ENCODE results near the gene SLC39A1. TPM values are rescaled to one million over a fixed set of nuclear protein-coding genes. Genes with fewer than 3 reads are reported as not detected.

SLC39A1 gene
- total and polyA plus RNA-seq, 9 of the 15 experiments (the other 6 are each of a cell fraction or from before 2014, with no cell fraction given): 9.9 to 81.1 (median 62.7) TPM

DNA sequence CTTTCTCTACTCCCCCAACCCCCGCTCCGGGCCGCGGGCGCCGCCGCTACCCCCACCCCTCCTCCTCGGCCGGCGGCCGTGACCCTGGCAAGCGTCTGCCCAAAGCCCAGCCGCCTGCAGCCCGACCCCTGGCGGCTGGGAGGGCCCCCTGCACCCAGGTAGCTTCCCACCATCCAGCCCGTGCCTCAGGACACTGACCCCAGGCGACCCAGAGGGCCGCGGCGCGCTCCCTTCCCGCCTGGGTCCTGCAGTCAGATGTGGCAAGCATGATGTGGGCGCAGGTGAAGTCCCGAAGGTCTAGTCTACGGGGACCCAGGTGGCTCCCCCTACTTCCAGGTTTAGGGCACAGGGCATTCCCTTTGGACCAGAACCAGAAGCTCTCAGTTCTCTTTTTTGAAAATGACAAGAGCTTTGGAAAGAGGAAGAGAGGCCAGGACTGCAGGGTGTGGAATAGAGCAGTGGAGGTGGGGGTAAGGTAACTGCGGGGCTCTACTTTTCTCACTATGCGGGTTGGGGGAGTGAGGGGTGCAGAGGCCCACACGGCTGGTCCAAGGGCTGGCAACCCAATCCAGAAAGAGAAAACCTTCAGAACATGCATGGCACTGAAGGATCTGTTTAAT is 16.6 kb downstream of the SLC39A1 start, which contains the start of gene DENND4B (continued):
- TF ChIP-seq, protein P1, sequence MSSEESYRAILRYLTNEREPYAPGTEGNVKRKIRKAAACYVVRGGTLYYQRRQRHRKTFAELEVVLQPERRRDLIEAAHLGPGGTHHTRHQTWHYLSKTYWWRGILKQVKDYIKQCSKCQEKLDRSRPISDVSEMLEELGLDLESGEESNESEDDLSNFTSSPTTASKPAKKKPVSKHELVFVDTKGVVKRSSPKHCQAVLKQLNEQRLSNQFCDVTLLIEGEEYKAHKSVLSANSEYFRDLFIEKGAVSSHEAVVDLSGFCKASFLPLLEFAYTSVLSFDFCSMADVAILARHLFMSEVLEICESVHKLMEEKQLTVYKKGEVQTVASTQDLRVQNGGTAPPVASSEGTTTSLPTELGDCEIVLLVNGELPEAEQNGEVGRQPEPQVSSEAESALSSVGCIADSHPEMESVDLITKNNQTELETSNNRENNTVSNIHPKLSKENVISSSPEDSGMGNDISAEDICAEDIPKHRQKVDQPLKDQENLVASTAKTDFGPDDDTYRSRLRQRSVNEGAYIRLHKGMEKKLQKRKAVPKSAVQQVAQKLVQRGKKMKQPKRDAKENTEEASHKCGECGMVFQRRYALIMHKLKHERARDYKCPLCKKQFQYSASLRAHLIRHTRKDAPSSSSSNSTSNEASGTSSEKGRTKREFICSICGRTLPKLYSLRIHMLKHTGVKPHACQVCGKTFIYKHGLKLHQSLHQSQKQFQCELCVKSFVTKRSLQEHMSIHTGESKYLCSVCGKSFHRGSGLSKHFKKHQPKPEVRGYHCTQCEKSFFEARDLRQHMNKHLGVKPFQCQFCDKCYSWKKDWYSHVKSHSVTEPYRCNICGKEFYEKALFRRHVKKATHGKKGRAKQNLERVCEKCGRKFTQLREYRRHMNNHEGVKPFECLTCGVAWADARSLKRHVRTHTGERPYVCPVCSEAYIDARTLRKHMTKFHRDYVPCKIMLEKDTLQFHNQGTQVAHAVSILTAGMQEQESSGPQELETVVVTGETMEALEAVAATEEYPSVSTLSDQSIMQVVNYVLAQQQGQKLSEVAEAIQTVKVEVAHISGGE (CRISPR knock-in tag; IDR thresholded peaks at IDR 0.05): peak in 1 of 3 experiments; percentile 48; a peak in 1 of 6 replicates
- TF ChIP-seq RBFOX2 (IDR thresholded peaks at IDR 0.05; ENCODE audit: low read depth, low read length) (peak; percentile 64), DPF2 (IDR thresholded peaks at IDR 0.05) (0 out of 2 replicates have a peak, but pooled peaks have one; percentile 32), RBM22 (IDR thresholded peaks at IDR 0.05; ENCODE audit: low read depth, low read length, poor library complexity, severe bottlenecking) (peak; percentile 34), TRIM24 (IDR thresholded peaks at IDR 0.05) (peak in 1 of 2 experiments; percentile 39; a peak in 1 of 4 replicates), NRF1 (conservative IDR thresholded peaks at IDR 0.05 in 1 of 2, IDR thresholded peaks at IDR 0.05 in 1 of 2) (no peak), CREB1 (IDR thresholded peaks at IDR 0.05) (no peak), CREB1 (CRISPR knock-in tag; IDR thresholded peaks at IDR 0.05) (0 out of 2 replicates have a peak, but pooled peaks have one; percentile 51), SMARCA5 (IDR thresholded peaks at IDR 0.05) (peak; percentile 30; the same call in 1 of the 2 replicates), KHSRP (IDR thresholded peaks at IDR 0.05) (no peak), KAT7 (CRISPR knock-in tag; IDR thresholded peaks at IDR 0.05; ENCODE audit: borderline replicate concordance) (0 out of 2 replicates have a peak, but pooled peaks have one; percentile 66), POLR2G (IDR thresholded peaks at IDR 0.05; ENCODE audit: low read depth, low read length) (peak; percentile 77), GATAD2A (IDR thresholded peaks at IDR 0.05) (peak; percentile 36; the same call in 1 of the 2 replicates), RAD21 (CRISPR knock-in tag; conservative IDR thresholded peaks at IDR 0.05 in 1 of 2, IDR thresholded peaks at IDR 0.05 in 1 of 2) (peak; percentile 44 to 57; a peak in 3 of 4 replicates)
- TF ChIP-seq, protein P2, sequence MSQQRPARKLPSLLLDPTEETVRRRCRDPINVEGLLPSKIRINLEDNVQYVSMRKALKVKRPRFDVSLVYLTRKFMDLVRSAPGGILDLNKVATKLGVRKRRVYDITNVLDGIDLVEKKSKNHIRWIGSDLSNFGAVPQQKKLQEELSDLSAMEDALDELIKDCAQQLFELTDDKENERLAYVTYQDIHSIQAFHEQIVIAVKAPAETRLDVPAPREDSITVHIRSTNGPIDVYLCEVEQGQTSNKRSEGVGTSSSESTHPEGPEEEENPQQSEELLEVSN (IDR thresholded peaks at IDR 0.05; ENCODE audit: borderline replicate concordance in 1 of 2, extremely low read depth in 1 of 2, insufficient read depth in 1 of 2, insufficient read length in 1 of 2, low read depth in 1 of 2, low read length in 1 of 2, poor library complexity in 1 of 2, severe bottlenecking in 1 of 2): peak; percentile 24 to 45
- TF ChIP-seq, protein P3, sequence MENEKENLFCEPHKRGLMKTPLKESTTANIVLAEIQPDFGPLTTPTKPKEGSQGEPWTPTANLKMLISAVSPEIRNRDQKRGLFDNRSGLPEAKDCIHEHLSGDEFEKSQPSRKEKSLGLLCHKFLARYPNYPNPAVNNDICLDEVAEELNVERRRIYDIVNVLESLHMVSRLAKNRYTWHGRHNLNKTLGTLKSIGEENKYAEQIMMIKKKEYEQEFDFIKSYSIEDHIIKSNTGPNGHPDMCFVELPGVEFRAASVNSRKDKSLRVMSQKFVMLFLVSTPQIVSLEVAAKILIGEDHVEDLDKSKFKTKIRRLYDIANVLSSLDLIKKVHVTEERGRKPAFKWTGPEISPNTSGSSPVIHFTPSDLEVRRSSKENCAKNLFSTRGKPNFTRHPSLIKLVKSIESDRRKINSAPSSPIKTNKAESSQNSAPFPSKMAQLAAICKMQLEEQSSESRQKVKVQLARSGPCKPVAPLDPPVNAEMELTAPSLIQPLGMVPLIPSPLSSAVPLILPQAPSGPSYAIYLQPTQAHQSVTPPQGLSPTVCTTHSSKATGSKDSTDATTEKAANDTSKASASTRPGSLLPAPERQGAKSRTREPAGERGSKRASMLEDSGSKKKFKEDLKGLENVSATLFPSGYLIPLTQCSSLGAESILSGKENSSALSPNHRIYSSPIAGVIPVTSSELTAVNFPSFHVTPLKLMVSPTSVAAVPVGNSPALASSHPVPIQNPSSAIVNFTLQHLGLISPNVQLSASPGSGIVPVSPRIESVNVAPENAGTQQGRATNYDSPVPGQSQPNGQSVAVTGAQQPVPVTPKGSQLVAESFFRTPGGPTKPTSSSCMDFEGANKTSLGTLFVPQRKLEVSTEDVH (IDR thresholded peaks at IDR 0.05; ENCODE audit: low read depth, partially characterized antibody): peak; percentile 62
- TF ChIP-seq, protein P4, sequence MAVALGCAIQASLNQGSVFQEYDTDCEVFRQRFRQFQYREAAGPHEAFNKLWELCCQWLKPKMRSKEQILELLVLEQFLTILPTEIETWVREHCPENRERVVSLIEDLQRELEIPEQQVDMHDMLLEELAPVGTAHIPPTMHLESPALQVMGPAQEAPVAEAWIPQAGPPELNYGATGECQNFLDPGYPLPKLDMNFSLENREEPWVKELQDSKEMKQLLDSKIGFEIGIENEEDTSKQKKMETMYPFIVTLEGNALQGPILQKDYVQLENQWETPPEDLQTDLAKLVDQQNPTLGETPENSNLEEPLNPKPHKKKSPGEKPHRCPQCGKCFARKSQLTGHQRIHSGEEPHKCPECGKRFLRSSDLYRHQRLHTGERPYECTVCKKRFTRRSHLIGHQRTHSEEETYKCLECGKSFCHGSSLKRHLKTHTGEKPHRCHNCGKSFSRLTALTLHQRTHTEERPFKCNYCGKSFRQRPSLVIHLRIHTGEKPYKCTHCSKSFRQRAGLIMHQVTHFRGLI (CRISPR knock-in tag; IDR thresholded peaks at IDR 0.05): no peak
